GM18508 (cell line): ENCODE data around the gene H2BW1.
"Not testable (repeated sequence)": the region's sequence is repeated elsewhere in the genome, so short reads cannot be mapped to it uniquely, and the experiment has no call there.

Experiments
- ATAC-seq: cut with Tn5 transposase; IDR thresholded peaks from one replicate; pipeline ENCODE4 v1.9.1; 2021; ENCODE audit warnings: moderate number of reproducible peaks; ENCODE audit not compliant: insufficient read depth, unreplicated experiment

The H2BW1 gene

GRCh38 chrX:104013606-104014005 is at the start of gene H2BW1:
Gene H2BW1 (minus strand): TSS chrX:104013708. CDS start chrX:104013576, 132 bp downstream.
- no peak for ATAC-seq

DNA sequence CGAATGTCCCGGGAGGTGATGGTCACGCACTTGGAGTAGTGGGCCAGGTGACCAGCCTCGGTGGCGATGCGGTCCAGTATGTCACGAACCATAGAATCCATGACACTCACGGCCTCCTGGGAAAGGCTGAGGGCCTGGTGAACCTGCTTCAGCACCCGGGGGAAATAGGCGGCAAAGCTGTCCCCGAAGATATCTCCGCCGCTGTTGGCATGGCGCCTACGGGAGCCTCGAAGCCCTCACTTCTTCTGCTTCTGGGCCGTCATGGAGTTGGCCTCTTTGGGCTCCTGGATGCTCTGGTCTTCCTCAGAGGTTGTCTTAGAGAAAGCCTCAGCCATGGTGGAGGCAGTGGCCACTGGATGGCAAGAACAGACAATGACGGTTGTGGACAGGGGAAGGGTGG is 49.1 kb upstream of the H2BW1 start:
- not testable (repeated sequence) for ATAC-seq

- ATAC-seq = not testable (repeated sequence)
Observed at GRCh38 chrX:104054956-104055355, 41.4 kb upstream of the H2BW1 start.

DNA sequence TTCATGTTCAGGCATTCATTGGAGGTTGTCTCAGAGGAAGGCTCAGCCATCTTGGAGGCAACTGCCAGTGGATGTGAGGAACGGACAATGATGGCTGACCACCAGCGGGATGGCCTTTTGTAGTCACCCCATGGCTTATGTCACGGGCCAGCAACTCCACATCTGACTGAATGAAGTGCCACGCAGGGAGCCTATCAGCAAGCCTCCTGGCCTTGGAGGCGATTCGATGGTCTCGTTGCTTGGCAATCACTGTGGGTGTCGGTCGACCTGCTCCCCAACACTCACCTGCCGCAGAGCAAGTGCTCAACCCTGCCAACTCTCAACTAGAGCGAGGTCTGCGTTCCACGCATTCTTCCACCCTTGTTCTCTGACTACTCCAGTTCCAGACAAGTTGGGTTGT is 33.7 kb upstream of the H2BW1 start:
- no peak for ATAC-seq

- no peak for ATAC-seq
Observed at GRCh38 chrX:104045642-104046041, 32.1 kb upstream of the H2BW1 start.

- no peak for ATAC-seq
Observed at GRCh38 chrX:104041003-104041402, 27.5 kb upstream of the H2BW1 start.

DNA sequence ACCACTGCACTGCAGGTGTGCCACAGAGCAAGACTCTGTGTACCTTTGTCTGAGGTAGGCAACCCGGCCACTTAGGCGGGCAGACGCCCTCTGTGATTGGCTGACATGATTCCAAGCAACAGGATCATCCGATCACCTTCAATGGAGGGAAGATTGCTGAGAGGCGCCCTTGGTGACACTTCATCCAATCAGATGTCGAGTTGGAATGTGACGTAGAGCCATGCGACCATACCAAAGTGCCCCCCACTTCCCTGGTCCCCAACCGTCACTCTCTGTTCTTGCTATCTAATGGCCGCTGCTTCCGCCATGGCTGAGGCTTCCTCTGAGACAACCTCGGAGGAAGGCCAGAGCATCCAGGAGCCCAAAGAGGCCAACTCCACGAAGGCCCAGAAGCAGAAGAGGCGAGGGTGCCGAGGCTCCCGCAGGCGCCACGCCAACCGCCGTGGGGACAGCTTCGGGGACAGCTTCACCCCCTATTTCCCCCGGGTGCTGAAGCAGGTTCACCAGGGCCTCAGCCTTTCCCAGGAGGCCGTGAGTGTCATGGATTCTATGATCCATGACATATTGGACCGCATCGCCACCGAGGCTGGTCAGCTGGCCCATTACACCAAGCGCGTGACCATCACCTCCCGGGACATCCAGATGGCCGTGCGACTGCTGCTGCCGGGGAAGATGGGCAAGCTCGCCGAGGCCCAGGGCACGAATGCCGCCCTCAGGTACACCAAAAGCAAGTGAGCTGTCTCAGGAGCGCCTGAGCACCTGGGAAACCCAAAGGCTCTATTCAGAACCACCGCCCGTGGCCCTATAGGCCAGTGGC is 26.4 kb upstream of the H2BW1 start, which contains the start of gene H2BW2:
H2BW2 (plus strand) TSS at position 268 of the 817 bp plus-strand sequence; CDS start at position 307, 39 bp downstream.
- no peak for ATAC-seq

- ATAC-seq = no peak
Observed at GRCh38 chrX:104018126-104018525, 4.6 kb upstream of the H2BW1 start.

DNA sequence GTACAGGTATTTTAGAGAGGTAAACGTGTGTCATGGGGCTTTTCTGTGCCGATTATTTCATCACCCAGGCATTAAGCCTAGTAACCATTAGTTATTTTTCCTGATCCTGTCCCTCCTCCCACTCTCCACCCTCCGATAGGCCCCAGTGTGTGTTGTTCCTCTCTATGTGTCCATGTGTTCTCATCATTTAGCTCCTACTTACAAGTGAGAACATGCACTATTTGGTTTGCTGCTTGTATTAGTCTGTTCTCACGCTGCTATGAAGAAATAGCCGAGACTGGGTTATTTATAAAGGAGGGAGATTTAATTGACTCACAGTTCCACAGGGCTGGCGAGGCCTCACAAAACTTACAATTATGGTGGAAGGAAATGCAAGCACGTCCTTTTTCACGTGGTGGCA is 2.1 kb upstream of the H2BW1 start:
- not testable (repeated sequence) for ATAC-seq

- ATAC-seq = no peak
Observed at GRCh38 chrX:104013158-104013557, 350 bp downstream of the H2BW1 start.

DNA sequence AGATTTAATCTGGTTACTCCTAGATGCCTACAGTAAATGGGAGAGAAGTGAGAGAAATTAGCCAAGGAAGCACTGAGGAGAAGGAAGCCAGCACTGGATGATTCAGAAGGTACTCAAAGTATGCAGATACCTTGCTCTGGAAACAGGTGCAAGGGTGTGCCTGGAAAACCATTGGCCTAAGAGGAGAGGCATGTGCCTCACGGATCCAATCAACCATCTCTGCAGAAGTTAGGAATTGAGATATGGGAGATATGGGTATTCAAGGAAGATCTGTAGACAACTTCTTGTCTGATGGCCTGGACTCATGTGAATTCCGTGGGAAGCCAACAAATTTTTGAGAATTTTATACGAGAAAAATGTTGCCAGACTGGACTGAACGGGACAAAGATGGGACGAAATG is 4.7 kb downstream of the H2BW1 start:
- ATAC-seq = no peak

- peak; percentile 71 for ATAC-seq
Observed at GRCh38 chrX:103999234-103999633, 14.3 kb downstream of the H2BW1 start.

GRCh38 chrX:103983508-103983907 is 30.0 kb downstream of the H2BW1 start:
- ATAC-seq = not testable (repeated sequence)

DNA sequence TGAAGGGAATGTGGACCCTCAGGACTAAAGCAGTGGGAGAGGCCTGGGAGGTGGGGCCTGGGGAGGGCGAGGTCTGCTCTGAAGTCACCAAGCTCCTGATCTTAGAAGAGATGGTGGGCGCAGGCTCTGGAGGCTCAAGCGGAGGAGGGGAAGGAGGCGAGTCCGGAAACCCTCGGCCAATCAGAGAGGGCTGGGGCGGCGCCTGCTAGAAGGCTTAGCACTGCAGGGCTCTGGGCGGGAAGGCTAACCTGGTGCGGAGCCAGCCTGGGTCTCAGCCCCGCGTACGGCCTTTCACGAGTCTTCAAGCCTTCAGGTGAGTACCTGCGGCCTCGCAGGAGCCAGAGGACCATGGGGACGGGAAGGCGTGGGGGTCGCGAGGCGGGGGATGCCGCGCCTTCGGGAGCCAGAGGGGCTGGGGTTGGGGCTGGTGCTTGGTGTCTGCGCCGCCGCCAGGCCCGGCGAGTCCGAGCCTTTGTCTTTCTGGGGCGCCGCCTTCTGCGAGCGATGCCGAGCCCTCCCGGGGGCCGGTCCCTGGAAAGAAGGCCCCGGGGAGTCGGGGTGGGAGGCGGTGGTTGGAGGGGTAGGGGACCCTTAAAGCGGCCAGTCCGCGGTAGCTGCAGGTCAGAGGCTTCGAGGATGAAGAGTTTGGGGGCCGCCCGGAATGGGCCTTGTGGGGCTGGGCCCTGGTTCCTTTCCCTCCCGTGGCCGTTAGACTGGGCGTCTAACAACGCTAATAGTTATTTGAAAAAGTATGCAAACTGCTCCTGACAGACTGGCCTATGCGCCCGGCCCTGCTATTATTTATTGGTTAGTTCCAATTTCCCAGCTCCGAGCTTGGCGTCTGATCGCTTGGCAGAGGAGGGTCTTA is 50.9 kb downstream of the H2BW1 start, which contains the start of gene TMSB15B:
TMSB15B (plus strand) TSS at position 217 of the 868 bp plus-strand sequence.
- ATAC-seq = peak; percentile 85
